CD4-positive, alpha-beta T cell (primary cell): ENCODE results near the gene AGXT. TPM values are rescaled to one million over a fixed set of nuclear protein-coding genes. Genes with fewer than 3 reads are reported as not detected.
A peak's percentile ranks its signal among the peaks of the same experiment; 100 is the strongest.

Source experiments
- ATAC-seq: fragments of 200-7000 bp; cut with Tn5 transposase; one replicate; pipeline ENCODE4 v1.10.0; 2022; ENCODE audit warnings: mild to moderate bottlenecking; ENCODE audit not compliant: poor library complexity
- CTCF ChIA-PET: fragments of 350-600 bp; sonication (Branson Sonifier 250); formaldehyde crosslinking; loops from one replicate; lab custom pipeline; 2021; ENCODE audit warnings: antibody characterized with exemption, inconsistent platforms; lab: Charles Lee
- POLR2A ChIA-PET: fragments of 350-600 bp; sonication (Branson Sonifier 250); formaldehyde crosslinking; loops from one replicate; lab custom pipeline; 2021; ENCODE audit warnings: antibody characterized with exemption, inconsistent platforms; lab: Charles Lee
- DNase-seq, 14 experiments: peaks; one replicate each; pipeline ENCODE4 v3.0.0-alpha.2; 2013 to 2020; ENCODE audit warnings: mixed read lengths in 2 of 14
- H3K27ac ChIP-seq, 2 donors: one replicate each; pipeline versions ENCODE4 v1.5.1 to v1.7.0; 2013; ENCODE audit warnings: low read length in 2 of 2, low read depth in 1 of 2, mild to moderate bottlenecking in 1 of 2
- H3K27me3 ChIP-seq, 2 experiments: 1 replicate in 1 of 2; 2 replicates in 1 of 2; pipeline versions ENCODE4 v1.6.1 to v1.7.0; 2013; ENCODE audit warnings: low read length in 2 of 2, control low read depth in 1 of 2, mild to moderate bottlenecking in 1 of 2, moderate library complexity in 1 of 2; ENCODE audit not compliant: insufficient read depth in 2 of 2, control insufficient read depth in 1 of 2
- H3K36me3 ChIP-seq: one replicate; pipeline ENCODE4 v1.6.1; 2013; ENCODE audit warnings: low read length, control low read depth; ENCODE audit not compliant: insufficient read depth
- H3K4me1 ChIP-seq: one replicate; pipeline ENCODE4 v1.6.1; 2013; ENCODE audit warnings: low read length, control low read depth; ENCODE audit not compliant: insufficient read depth
- H3K4me3 ChIP-seq: one replicate; pipeline ENCODE4 v1.5.1; 2013; ENCODE audit warnings: mild to moderate bottlenecking, low read length, moderate library complexity
- H3K9me3 ChIP-seq, 2 experiments: 1 replicate in 1 of 2; 2 replicates in 1 of 2; pipeline versions ENCODE4 v1.6.1 to v1.7.0; 2013; ENCODE audit warnings: low read length in 2 of 2, mild to moderate bottlenecking in 2 of 2, control low read depth in 1 of 2, moderate library complexity in 1 of 2; ENCODE audit not compliant: control insufficient read depth in 1 of 2, insufficient read depth in 1 of 2
- H3K27ac Mint-ChIP-seq: one replicate; pipeline ENCODE4 v1.8.0; 2020; ENCODE audit warnings: mixed read lengths
- H3K27me3 Mint-ChIP-seq: one replicate; pipeline ENCODE4 v1.8.0; 2021; ENCODE audit warnings: mixed read lengths
- H3K36me3 Mint-ChIP-seq: one replicate; pipeline ENCODE4 v1.8.0; 2021; ENCODE audit warnings: low read depth, mixed read lengths
- H3K4me1 Mint-ChIP-seq: one replicate; pipeline ENCODE4 v1.8.0; 2021; ENCODE audit warnings: low read depth, mixed read lengths
- H3K4me3 Mint-ChIP-seq: one replicate; pipeline ENCODE4 v1.8.0; 2020; ENCODE audit warnings: mild to moderate bottlenecking, mixed read lengths
- H3K9me3 Mint-ChIP-seq: one replicate; pipeline ENCODE4 v1.8.0; 2020; ENCODE audit warnings: mixed read lengths
- intact Hi-C, 2 experiments: fragments of 100-400 bp; cut with DNase I in 1 of 2; cut with micrococcal nuclease in 1 of 2; formaldehyde crosslinking; loops; one replicate each; pipeline versions ENCODE4 v1.15.1 to v1.9.0; 2023 to 2025; cut with DNase I, micrococcal nuclease
- total RNA-seq, 174 experiments: library from RNA in 2 of 174; stranded (reverse) in 2 of 174; gene quantifications; one replicate each; pipeline ENCODE4 v1.2.3 and lab custom pipeline; 2021 to 2026
- TF ChIP-seq, protein P1 (sequence below): fragments of 200-600 bp; IDR thresholded peaks from one replicate; pipeline ENCODE4 v1.8.0; 2022; ENCODE audit warnings: antibody characterized with exemption, mild to moderate bottlenecking

Gene AGXT
- total RNA-seq, 2 experiments from 2014 or later: not detected

DNA sequence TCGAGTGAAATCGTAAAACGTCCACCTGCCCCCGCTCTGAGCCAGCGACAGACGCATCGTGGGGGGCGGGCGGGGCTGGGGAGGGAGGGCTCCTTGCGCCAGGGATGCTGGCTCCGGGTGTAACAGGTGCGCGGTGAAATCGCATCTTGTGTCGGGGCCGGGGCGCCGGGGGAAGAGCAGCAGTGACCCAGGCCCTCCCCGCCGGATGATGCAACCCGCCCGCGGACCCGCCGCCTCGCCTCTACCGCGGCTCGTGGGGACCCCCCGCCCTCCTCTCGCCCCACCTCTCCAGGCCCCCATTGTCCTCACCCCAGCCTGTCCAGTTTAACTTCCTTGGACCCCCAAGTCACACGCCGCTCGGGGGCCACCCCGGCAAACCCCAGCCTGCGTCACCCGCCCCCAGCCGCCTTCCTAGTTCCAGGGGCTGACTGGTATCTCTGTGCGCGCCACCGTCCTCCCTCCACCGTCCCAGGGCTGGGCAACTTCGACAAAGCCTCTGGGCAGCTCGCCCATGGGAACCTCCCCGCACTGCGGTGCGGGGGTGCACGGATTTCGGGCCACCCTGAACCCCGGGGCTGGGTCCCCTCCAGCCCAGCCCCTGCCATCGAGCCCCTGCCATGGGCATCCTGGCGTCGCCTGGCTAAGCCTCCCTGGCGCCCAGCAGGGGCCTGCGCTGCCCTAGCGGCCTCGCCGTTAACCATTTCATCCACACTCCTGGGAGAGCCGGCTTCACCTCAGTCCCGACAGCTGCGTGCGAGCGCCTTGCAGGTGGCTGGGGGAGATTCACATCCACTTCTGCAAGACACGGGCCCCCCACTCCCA, 47.8 kb upstream of the AGXT start:
- Mint-ChIP-seq H3K36me3 (no peaks in the 10 kb centered on the region), H3K9me3 (no peaks in the 10 kb centered on the region), H3K4me1 (peaks cover 10% of the 10 kb centered on the region), H3K27ac (no peak overlapping the region), H3K27me3 (peaks cover 65% of the 10 kb centered on the region), H3K4me3 (peak overlapping the region; percentile 48)
- intact Hi-C loops: no loop called here
- TF ChIP-seq, protein P1, sequence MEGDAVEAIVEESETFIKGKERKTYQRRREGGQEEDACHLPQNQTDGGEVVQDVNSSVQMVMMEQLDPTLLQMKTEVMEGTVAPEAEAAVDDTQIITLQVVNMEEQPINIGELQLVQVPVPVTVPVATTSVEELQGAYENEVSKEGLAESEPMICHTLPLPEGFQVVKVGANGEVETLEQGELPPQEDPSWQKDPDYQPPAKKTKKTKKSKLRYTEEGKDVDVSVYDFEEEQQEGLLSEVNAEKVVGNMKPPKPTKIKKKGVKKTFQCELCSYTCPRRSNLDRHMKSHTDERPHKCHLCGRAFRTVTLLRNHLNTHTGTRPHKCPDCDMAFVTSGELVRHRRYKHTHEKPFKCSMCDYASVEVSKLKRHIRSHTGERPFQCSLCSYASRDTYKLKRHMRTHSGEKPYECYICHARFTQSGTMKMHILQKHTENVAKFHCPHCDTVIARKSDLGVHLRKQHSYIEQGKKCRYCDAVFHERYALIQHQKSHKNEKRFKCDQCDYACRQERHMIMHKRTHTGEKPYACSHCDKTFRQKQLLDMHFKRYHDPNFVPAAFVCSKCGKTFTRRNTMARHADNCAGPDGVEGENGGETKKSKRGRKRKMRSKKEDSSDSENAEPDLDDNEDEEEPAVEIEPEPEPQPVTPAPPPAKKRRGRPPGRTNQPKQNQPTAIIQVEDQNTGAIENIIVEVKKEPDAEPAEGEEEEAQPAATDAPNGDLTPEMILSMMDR: no peak
- Histone ChIP-seq H3K36me3 (no peaks in the 10 kb centered on the region), H3K27ac (no peak overlapping the region), H3K4me1 (peaks cover 21% of the 10 kb centered on the region), H3K9me3 (peaks cover 0 to 32% of the 10 kb centered on the region in 2 experiments), H3K27me3 (peaks cover 53 to 79% of the 10 kb centered on the region in 2 experiments), H3K4me3 (no peak overlapping the region)
- ATAC-seq (no peak), DNase-seq (no peak)
- POLR2A ChIA-PET: no interaction called here
- CTCF ChIA-PET: interaction anchor here (1.1 to 1.2 kb wide), 2 partner anchors 10 to 20 kb away, joined by 3 read pairs; no protein-coding TSS in a partner anchor

DNA sequence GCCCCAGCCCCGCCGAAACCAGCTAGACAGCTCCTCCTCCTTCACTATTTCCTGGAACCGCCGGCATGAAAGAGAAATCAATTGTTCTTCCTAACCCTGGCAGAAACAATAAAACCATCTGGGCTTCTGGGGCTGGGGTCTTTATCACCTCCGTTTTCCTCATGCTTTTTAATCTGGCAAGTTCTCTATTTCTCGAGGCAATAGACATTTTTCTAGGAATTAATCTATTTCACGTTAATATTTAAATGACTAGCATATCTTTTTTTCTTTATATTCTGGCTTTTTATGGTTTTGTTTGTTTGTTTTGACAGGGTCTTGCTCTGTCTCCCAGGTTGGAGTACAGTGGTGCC, 47.2 kb upstream of the AGXT start:
- Mint-ChIP-seq H3K9me3 (no peaks in the 10 kb centered on the region), H3K36me3 (no peaks in the 10 kb centered on the region), H3K4me1 (peaks cover 10% of the 10 kb centered on the region), H3K4me3 (peak overlapping the region; percentile 42), H3K27ac (no peak overlapping the region), H3K27me3 (peaks cover 65% of the 10 kb centered on the region)
- Histone ChIP-seq H3K4me3 (no peak overlapping the region), H3K27ac (no peak overlapping the region), H3K4me1 (peaks cover 21% of the 10 kb centered on the region), H3K36me3 (no peaks in the 10 kb centered on the region), H3K9me3 (peaks cover 0 to 32% of the 10 kb centered on the region in 2 experiments), H3K27me3 (peaks cover 55 to 85% of the 10 kb centered on the region in 2 experiments)
- no peak for DNase-seq
- POLR2A ChIA-PET: no interaction called here
- no peak for ATAC-seq
- CTCF ChIA-PET: interaction anchor here (1.1 to 1.2 kb wide), 2 partner anchors 11 to 19 kb away, joined by 3 read pairs; no protein-coding TSS in a partner anchor
- intact Hi-C loops: no loop called here
- TF ChIP-seq, protein P1: no peak

DNA sequence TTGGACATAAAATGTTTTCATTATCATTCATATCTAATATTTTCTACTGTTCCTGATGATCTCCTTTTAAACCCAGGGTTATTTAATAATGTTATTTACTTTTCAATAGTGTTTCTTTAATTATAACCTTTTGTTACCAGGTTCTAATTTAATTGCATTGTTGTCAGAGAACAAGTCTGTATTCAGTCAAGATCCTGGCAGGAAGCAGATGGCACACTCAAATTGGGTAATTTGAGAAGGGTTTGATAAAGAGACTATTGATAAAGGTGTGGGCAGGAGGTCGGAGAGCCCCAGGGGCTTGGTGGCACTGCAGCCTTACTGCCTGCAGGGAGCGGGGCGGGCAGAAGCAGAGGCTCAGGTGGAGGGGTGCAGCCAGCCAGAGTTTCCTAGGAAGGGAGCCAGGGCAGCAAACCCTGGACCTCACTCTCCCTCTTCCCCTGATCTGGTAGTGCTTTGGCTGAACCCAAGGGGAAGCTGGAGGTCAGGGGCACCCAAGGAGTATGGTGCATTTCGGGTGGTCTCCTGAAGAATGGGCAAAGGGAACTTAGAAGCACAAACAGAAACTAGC, 46.3 kb upstream of the AGXT start:
- CTCF ChIA-PET: interaction anchor here (1.2 kb wide), 1 partner anchor 12 kb away, joined by 3 read pairs; no protein-coding TSS in a partner anchor
- Histone ChIP-seq H3K36me3 (no peaks in the 10 kb centered on the region), H3K4me1 (peaks cover 21% of the 10 kb centered on the region), H3K4me3 (no peak overlapping the region), H3K9me3 (peaks cover 0 to 32% of the 10 kb centered on the region in 2 experiments), H3K27ac (no peak overlapping the region), H3K27me3 (peaks cover 59 to 94% of the 10 kb centered on the region in 2 experiments)
- H3K27ac Mint-ChIP-seq: no peak overlapping the region
- H3K4me1 Mint-ChIP-seq: peaks cover 10% of the 10 kb centered on the region
- no peak for DNase-seq
- no peaks in the 10 kb centered on the region for H3K9me3 Mint-ChIP-seq
- H3K4me3 Mint-ChIP-seq: no peak overlapping the region
- TF ChIP-seq, protein P1: no peak
- H3K36me3 Mint-ChIP-seq: no peaks in the 10 kb centered on the region
- no peak for ATAC-seq
- POLR2A ChIA-PET: interaction anchor here (0.6 kb wide), 1 partner anchor 8 kb away, joined by 3 read pairs; no protein-coding TSS in a partner anchor
- intact Hi-C loops: no loop called here
- H3K27me3 Mint-ChIP-seq: peaks cover 74% of the 10 kb centered on the region
